H9 (cell line): ENCODE measurements around the gene MOB4. TPM values are rescaled to one million over a fixed set of nuclear protein-coding genes. Genes with fewer than 3 reads are reported as not detected.

ENCODE experiments used
- DNase-seq: peaks from one replicate; pipeline ENCODE4 v3.0.0-alpha.2; 2017
- H2AFZ ChIP-seq: one replicate; pipeline ENCODE4 v1.6.1; 2013; ENCODE audit warnings: mild to moderate bottlenecking, low read length, control low read depth, moderate library complexity
- H2AK5ac ChIP-seq: 2 replicates; pipeline ENCODE4 v1.6.1; 2013; ENCODE audit warnings: low read length, control low read depth, mixed read lengths; ENCODE audit not compliant: insufficient read length
- H2BK120ac ChIP-seq: one replicate; pipeline ENCODE4 v1.6.1; 2013; ENCODE audit warnings: low read depth, mild to moderate bottlenecking, low read length, control low read depth, inconsistent platforms; ENCODE audit not compliant: poor library complexity, severe bottlenecking
- H2BK12ac ChIP-seq: 2 replicates; pipeline ENCODE4 v1.6.1; 2013; ENCODE audit warnings: low read length, control low read depth, mixed read lengths, low read depth; ENCODE audit not compliant: insufficient read length
- H2BK15ac ChIP-seq: 2 replicates; pipeline ENCODE4 v1.6.1; 2013; ENCODE audit warnings: low read depth, low read length, control low read depth
- H2BK20ac ChIP-seq: one replicate; pipeline ENCODE4 v1.6.1; 2013; ENCODE audit warnings: low read depth, mild to moderate bottlenecking, low read length, control low read depth, inconsistent platforms; ENCODE audit not compliant: poor library complexity, severe bottlenecking
- H2BK5ac ChIP-seq: 2 replicates; pipeline ENCODE4 v1.6.1; 2013; ENCODE audit warnings: low read length, control low read depth, mixed read lengths; ENCODE audit not compliant: insufficient read length
- H3K14ac ChIP-seq: 2 replicates; pipeline ENCODE4 v1.6.1; 2013; ENCODE audit warnings: low read length, control low read depth; ENCODE audit not compliant: insufficient read depth
- H3K18ac ChIP-seq: 2 replicates; pipeline ENCODE4 v1.6.1; 2013; ENCODE audit warnings: low read depth, mild to moderate bottlenecking, mixed read lengths, low read length, control low read depth; ENCODE audit not compliant: insufficient read length
- H3K23ac ChIP-seq: 2 replicates; pipeline ENCODE4 v1.6.1; 2013; ENCODE audit warnings: low read length, control low read depth, mixed read lengths, low read depth; ENCODE audit not compliant: insufficient read length
- H3K23me2 ChIP-seq: 2 replicates; pipeline ENCODE4 v1.6.1; 2013; ENCODE audit warnings: low read depth, mild to moderate bottlenecking, mixed read lengths, low read length, control low read depth; ENCODE audit not compliant: insufficient read length, poor library complexity, severe bottlenecking
- H3K27ac ChIP-seq: 2 replicates; pipeline ENCODE4 v1.5.1; 2013; ENCODE audit warnings: low read length, control low read depth, mixed read lengths, low read depth; ENCODE audit not compliant: insufficient read length
- H3K27me3 ChIP-seq: 2 replicates; pipeline ENCODE4 v1.6.1; 2013; ENCODE audit warnings: low read length, control low read depth, inconsistent platforms; ENCODE audit not compliant: insufficient read depth
- H3K4ac ChIP-seq: 2 replicates; pipeline ENCODE4 v1.6.1; 2013; ENCODE audit warnings: low read depth, mild to moderate bottlenecking, control low read depth, inconsistent platforms, low read length, moderate library complexity
- H3K4me1 ChIP-seq: 2 replicates; pipeline ENCODE4 v1.6.1; 2013; ENCODE audit warnings: low read length, control low read depth, inconsistent platforms; ENCODE audit not compliant: insufficient read depth
- H3K4me2 ChIP-seq: 2 replicates; pipeline ENCODE4 v1.6.1; 2013; ENCODE audit warnings: low read length, control low read depth, mixed read lengths; ENCODE audit not compliant: insufficient read length, insufficient read depth
- H3K56ac ChIP-seq: 2 replicates; pipeline ENCODE4 v1.6.1; 2013; ENCODE audit warnings: low read depth, mild to moderate bottlenecking, mixed read lengths, low read length, control low read depth; ENCODE audit not compliant: insufficient read length
- H3K79me1 ChIP-seq: 2 replicates; pipeline ENCODE4 v1.6.1; 2013; ENCODE audit warnings: low read depth, mild to moderate bottlenecking, moderate library complexity, low read length, control low read depth, inconsistent platforms; ENCODE audit not compliant: insufficient read depth, poor library complexity, severe bottlenecking
- H3K79me2 ChIP-seq: 2 replicates; pipeline ENCODE4 v1.6.1; 2013; ENCODE audit warnings: low read length, control low read depth, inconsistent platforms; ENCODE audit not compliant: insufficient read depth
- H3K9ac ChIP-seq: 2 replicates; pipeline ENCODE4 v1.6.1; 2013; ENCODE audit warnings: low read length, control low read depth, mixed read lengths; ENCODE audit not compliant: insufficient read length; ENCODE audit errors: extremely low read depth
- H3K9me3 ChIP-seq: one replicate; pipeline ENCODE4 v1.6.1; 2013; ENCODE audit warnings: low read depth, low read length, inconsistent platforms; ENCODE audit not compliant: control insufficient read depth
- H3T11ph ChIP-seq: one replicate; pipeline ENCODE4 v1.6.1; 2013; ENCODE audit warnings: mild to moderate bottlenecking, low read length, control low read depth, inconsistent platforms
- H4K20me1 ChIP-seq: one replicate; pipeline ENCODE4 v1.6.1; 2013; ENCODE audit not compliant: control insufficient read depth, insufficient read length, insufficient read depth
- H4K5ac ChIP-seq: 2 replicates; pipeline ENCODE4 v1.6.1; 2013; ENCODE audit warnings: low read depth, mild to moderate bottlenecking, mixed read lengths, low read length, control low read depth; ENCODE audit not compliant: insufficient read length
- H4K8ac ChIP-seq: replicated peaks from 2 replicates; pipeline ENCODE4 v1.6.1; 2013; ENCODE audit warnings: low read length, control low read depth, mixed read lengths, low read depth; ENCODE audit not compliant: insufficient read length
- H4K91ac ChIP-seq: 2 replicates; pipeline ENCODE4 v1.6.1; 2013; ENCODE audit warnings: low read depth, mild to moderate bottlenecking, moderate library complexity, mixed read lengths, low read length, control low read depth; ENCODE audit not compliant: insufficient read length
- H3K27ac Mint-ChIP-seq, 3 experiments: 2 replicates in 2 of 3; 3 replicates in 1 of 3; pipeline ENCODE4 v1.8.0; 2020 to 2021; ENCODE audit warnings: mixed read lengths in 3 of 3, mild to moderate bottlenecking in 1 of 3, moderate library complexity in 1 of 3
- H3K27me3 Mint-ChIP-seq: 2 replicates; pipeline ENCODE4 v1.8.0; 2021; ENCODE audit warnings: low read depth, mild to moderate bottlenecking, moderate library complexity, mixed read lengths
- H3K36me3 Mint-ChIP-seq, 3 experiments: 2 replicates in 2 of 3; 3 replicates in 1 of 3; pipeline ENCODE4 v1.8.0; 2020 to 2021; ENCODE audit warnings: low read depth in 3 of 3, mixed read lengths in 3 of 3; ENCODE audit not compliant: insufficient read depth in 1 of 3
- H3K4me1 Mint-ChIP-seq, 2 experiments: 2 replicates each; pipeline ENCODE4 v1.8.0; 2020; ENCODE audit warnings: mixed read lengths in 2 of 2
- H3K4me3 Mint-ChIP-seq, 2 experiments: 2 replicates in 1 of 2; 3 replicates in 1 of 2; pipeline ENCODE4 v1.8.0; 2020 to 2021; ENCODE audit warnings: mild to moderate bottlenecking in 2 of 2, mixed read lengths in 2 of 2, moderate library complexity in 1 of 2
- H3K9me3 Mint-ChIP-seq, 2 experiments: 2 replicates in 1 of 2; 3 replicates in 1 of 2; pipeline ENCODE4 v1.8.0; 2020; ENCODE audit warnings: mild to moderate bottlenecking in 2 of 2, mixed read lengths in 2 of 2, moderate library complexity in 1 of 2
- CTCF ChIP-seq: fragments of 200-600 bp; sonication (generic); conservative IDR thresholded peaks from 3 replicates; pipeline ENCODE4 v1.8.0; 2021; ENCODE audit warnings: antibody characterized with exemption, mild to moderate bottlenecking
- WGBS: extraction: QIAGEN DNeasy Blood & Tissue Kit; methylation state at CpG from one replicate; pipeline ENCODE4 v1.1.7; 2013; ENCODE audit warnings: missing lambda C conversion rate, low lambda C conversion rate, mixed read lengths; ENCODE audit not compliant: insufficient read length; ENCODE audit errors: extremely low coverage; 5-methylcytosine and 5-hydroxymethylcytosine counted together
- total RNA-seq: library from RNA; stranded (reverse); gene quantifications from 2 replicates; pipeline ENCODE4 v1.2.1, GENCODE V29; 2021

The MOB4 gene
- total RNA-seq, 1 experiment from 2014 or later = 57.6 TPM

DNA sequence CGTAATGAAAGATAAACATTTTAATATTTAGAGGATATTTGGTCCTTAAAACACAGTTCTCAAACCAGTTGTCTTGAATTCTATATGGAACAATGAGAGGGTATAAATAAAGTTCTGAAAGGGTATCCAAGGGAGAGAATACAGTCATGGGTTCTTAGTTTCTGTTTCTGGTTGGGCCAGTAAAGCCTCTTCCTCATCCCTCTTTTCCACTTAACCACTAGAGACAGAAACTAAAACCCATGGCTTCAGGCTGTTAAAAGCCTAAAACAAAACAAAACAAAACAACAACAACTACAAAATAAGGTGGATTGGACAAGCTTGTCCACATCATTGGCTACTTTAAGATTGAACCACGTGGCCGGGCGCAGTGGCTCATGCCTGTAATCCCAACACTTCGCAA lies 43.7 kb upstream of the MOB4 start:
- no peak overlapping the region for H3K23ac ChIP-seq
- no peaks in the 10 kb centered on the region for H3K9me3 Mint-ChIP-seq

More for the DNA sequence above, 43.7 kb upstream of the MOB4 start:
- Histone ChIP-seq H3K56ac (no peak overlapping the region), H2BK15ac (no peak overlapping the region), H3K9me3 (no peaks in the 10 kb centered on the region), H3K27me3 (no peaks in the 10 kb centered on the region), H3K18ac (no peak overlapping the region), H3K4me2 (no peak overlapping the region), H3T11ph (no peak overlapping the region), H3K79me2 (no peaks in the 10 kb centered on the region), H3K14ac (no peak overlapping the region), H3K23me2 (no peaks in the 10 kb centered on the region), H3K4me1 (no peaks in the 10 kb centered on the region), H3K9ac (no peak overlapping the region), H2AK5ac (no peak overlapping the region), H3K27ac (no peak overlapping the region), H3K4ac (no peak overlapping the region), H3K79me1 (no peaks in the 10 kb centered on the region), H2BK12ac (no peak overlapping the region), H4K91ac (no peak overlapping the region), H2BK120ac (no peak overlapping the region), H4K8ac (no peak overlapping the region), H4K20me1 (no peaks in the 10 kb centered on the region), H4K5ac (no peak overlapping the region), H2BK20ac (no peak overlapping the region), H2BK5ac (no peak overlapping the region), H2AFZ (no peak overlapping the region)
- no CpG with 5 or more reads among the region's 5 CpGs for WGBS
- Mint-ChIP-seq H3K4me1 (no peaks in the 10 kb centered on the region), H3K27me3 (no peaks in the 10 kb centered on the region), H3K4me3 (no peak overlapping the region), H3K36me3 (peaks cover 5 to 47% (median 33%) of the 10 kb centered on the region in 3 experiments), H3K27ac (no peak overlapping the region)
- DNase-seq = no peak
- no peak for TF ChIP-seq CTCF
